Neuron (in vitro differentiated cells): ENCODE data around the gene STK35.

Source experiments
- H2AFZ ChIP-seq: one replicate; pipeline ENCODE4 v1.6.1; 2013; ENCODE audit warnings: low read depth, mild to moderate bottlenecking, inconsistent platforms, low read length, moderate library complexity
- H3K27me3 ChIP-seq: one replicate; pipeline ENCODE4 v1.6.1; 2013; ENCODE audit warnings: low read length; ENCODE audit not compliant: insufficient read depth
- H3K36me3 ChIP-seq: one replicate; pipeline ENCODE4 v1.6.1; 2013; ENCODE audit warnings: low read length; ENCODE audit not compliant: insufficient read depth
- H3K4me1 ChIP-seq: one replicate; pipeline ENCODE4 v1.6.1; 2013; ENCODE audit warnings: low read length; ENCODE audit not compliant: insufficient read depth
- H3K4me3 ChIP-seq: 2 replicates; pipeline ENCODE4 v1.5.1; 2013; ENCODE audit warnings: mild to moderate bottlenecking, low read length, moderate library complexity
- H3K9me3 ChIP-seq: one replicate; pipeline ENCODE4 v1.6.1; 2013; ENCODE audit warnings: low read length

The STK35 gene

GRCh38 chr20:2143594-2143993, 42.0 kb downstream of the STK35 start:
- Histone ChIP-seq H3K36me3 (peaks cover 21% of the 10 kb centered on the region), H3K4me3 (no peak overlapping the region), H2AFZ (no peak overlapping the region), H3K27me3 (no peaks in the 10 kb centered on the region), H3K4me1 (no peaks in the 10 kb centered on the region), H3K9me3 (no peaks in the 10 kb centered on the region)

- H3K9me3 ChIP-seq = no peaks in the 10 kb centered on the region
- peaks cover 21% of the 10 kb centered on the region for H3K36me3 ChIP-seq
- H3K27me3 ChIP-seq = no peaks in the 10 kb centered on the region
- no peak overlapping the region for H3K4me3 ChIP-seq
- no peak overlapping the region for H2AFZ ChIP-seq
- no peaks in the 10 kb centered on the region for H3K4me1 ChIP-seq
Observed at GRCh38 chr20:2144850-2145249, 43.2 kb downstream of the STK35 start.

- Histone ChIP-seq H3K36me3 (peaks cover 21% of the 10 kb centered on the region), H3K27me3 (no peaks in the 10 kb centered on the region), H3K9me3 (no peaks in the 10 kb centered on the region), H3K4me3 (no peak overlapping the region), H2AFZ (no peak overlapping the region), H3K4me1 (no peaks in the 10 kb centered on the region)
Observed at GRCh38 chr20:2145376-2145775, 43.7 kb downstream of the STK35 start.

- Histone ChIP-seq H3K4me3 (no peak overlapping the region), H3K36me3 (peaks cover 21% of the 10 kb centered on the region), H3K27me3 (no peaks in the 10 kb centered on the region)
Observed at GRCh38 chr20:2146080-2146867, 44.6 kb downstream of the STK35 start.

GRCh38 chr20:2149507-2149906, 47.9 kb downstream of the STK35 start:
- H3K27me3 ChIP-seq = no peaks in the 10 kb centered on the region
- H3K9me3 ChIP-seq = no peaks in the 10 kb centered on the region
- no peak overlapping the region for H3K4me3 ChIP-seq
- no peaks in the 10 kb centered on the region for H3K4me1 ChIP-seq
- H3K36me3 ChIP-seq = peaks cover 11% of the 10 kb centered on the region
- no peak overlapping the region for H2AFZ ChIP-seq

More at GRCh38 chr20:2146080-2146867, 44.6 kb downstream of the STK35 start:
- Histone ChIP-seq H2AFZ (no peak overlapping the region), H3K9me3 (no peaks in the 10 kb centered on the region), H3K4me1 (no peaks in the 10 kb centered on the region)

- H3K4me3 ChIP-seq = no peak overlapping the region
- H3K27me3 ChIP-seq = no peaks in the 10 kb centered on the region
- H3K36me3 ChIP-seq = peaks cover 5% of the 10 kb centered on the region
- H2AFZ ChIP-seq = no peak overlapping the region
- H3K9me3 ChIP-seq = no peaks in the 10 kb centered on the region
- no peaks in the 10 kb centered on the region for H3K4me1 ChIP-seq
Observed at GRCh38 chr20:2150660-2151059, 49.0 kb downstream of the STK35 start.

- no peak overlapping the region for H3K4me3 ChIP-seq
- no peak overlapping the region for H2AFZ ChIP-seq
- H3K4me1 ChIP-seq = no peaks in the 10 kb centered on the region
- peaks cover 5% of the 10 kb centered on the region for H3K36me3 ChIP-seq
- no peaks in the 10 kb centered on the region for H3K9me3 ChIP-seq
- H3K27me3 ChIP-seq = no peaks in the 10 kb centered on the region
Observed at GRCh38 chr20:2151858-2152281, 50.2 kb downstream of the STK35 start.

- H3K9me3 ChIP-seq = no peaks in the 10 kb centered on the region
Observed at GRCh38 chr20:2152317-2152716, 50.7 kb downstream of the STK35 start.

GRCh38 chr20:2153326-2153725, 51.7 kb downstream of the STK35 start:
- Histone ChIP-seq H3K4me3 (no peak overlapping the region), H3K4me1 (no peaks in the 10 kb centered on the region), H3K36me3 (peaks cover 5% of the 10 kb centered on the region), H3K9me3 (no peaks in the 10 kb centered on the region), H2AFZ (no peak overlapping the region), H3K27me3 (no peaks in the 10 kb centered on the region)

More at GRCh38 chr20:2152317-2152716, 50.7 kb downstream of the STK35 start:
- Histone ChIP-seq H3K4me3 (no peak overlapping the region), H3K27me3 (no peaks in the 10 kb centered on the region), H2AFZ (no peak overlapping the region), H3K4me1 (no peaks in the 10 kb centered on the region), H3K36me3 (peaks cover 5% of the 10 kb centered on the region)

- Histone ChIP-seq H3K9me3 (no peaks in the 10 kb centered on the region), H3K27me3 (no peaks in the 10 kb centered on the region), H3K4me1 (no peaks in the 10 kb centered on the region), H2AFZ (no peak overlapping the region), H3K4me3 (no peak overlapping the region), H3K36me3 (no peaks in the 10 kb centered on the region)
Observed at GRCh38 chr20:2156224-2156623, 54.6 kb downstream of the STK35 start.

- Histone ChIP-seq H3K4me1 (no peaks in the 10 kb centered on the region), H2AFZ (no peak overlapping the region), H3K27me3 (no peaks in the 10 kb centered on the region), H3K9me3 (no peaks in the 10 kb centered on the region), H3K36me3 (no peaks in the 10 kb centered on the region), H3K4me3 (no peak overlapping the region)
Observed at GRCh38 chr20:2156666-2157624, 55.3 kb downstream of the STK35 start.

- H3K4me3 ChIP-seq = no peak overlapping the region
- H2AFZ ChIP-seq = no peak overlapping the region
- no peaks in the 10 kb centered on the region for H3K27me3 ChIP-seq
- no peaks in the 10 kb centered on the region for H3K36me3 ChIP-seq
- no peaks in the 10 kb centered on the region for H3K4me1 ChIP-seq
- H3K9me3 ChIP-seq = no peaks in the 10 kb centered on the region
Observed at GRCh38 chr20:2162125-2162822, 60.6 kb downstream of the STK35 start.

GRCh38 chr20:2162823-2163166, 61.2 kb downstream of the STK35 start:
- Histone ChIP-seq H3K9me3 (no peaks in the 10 kb centered on the region), H3K4me1 (no peaks in the 10 kb centered on the region), H3K4me3 (no peak overlapping the region), H3K27me3 (no peaks in the 10 kb centered on the region), H3K36me3 (no peaks in the 10 kb centered on the region), H2AFZ (no peak overlapping the region)
